HG03108 (cell line): ENCODE results near the gene PKN2.
"Not testable (repeated sequence)": the region's sequence is repeated elsewhere in the genome, so short reads cannot be mapped to it uniquely, and the experiment has no call there.

ENCODE experiments used
- ATAC-seq: cut with Tn5 transposase; IDR thresholded peaks from one replicate; pipeline ENCODE4 v1.9.1; 2021; ENCODE audit warnings: moderate library complexity; ENCODE audit not compliant: unreplicated experiment

PKN2 gene

DNA sequence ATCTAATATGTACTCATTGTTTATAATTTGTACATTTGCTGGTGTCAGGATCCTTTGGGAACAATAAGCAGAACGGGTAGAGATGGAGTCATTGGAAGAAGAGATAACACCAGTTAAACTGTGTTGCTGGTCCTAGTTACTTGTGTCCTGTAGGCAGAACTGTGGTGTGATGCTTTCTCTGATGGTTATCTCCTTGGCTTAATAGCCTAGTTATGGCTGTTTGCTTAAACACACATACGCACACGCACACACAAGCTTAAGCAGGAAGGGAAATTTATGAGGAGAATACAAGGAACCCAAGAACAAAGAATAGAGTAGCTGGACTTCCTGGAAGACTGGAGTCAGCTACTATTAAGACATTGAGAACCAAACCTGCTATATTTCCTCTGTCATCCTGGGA, 5.7 kb upstream of the PKN2 start:
- no peak for ATAC-seq

DNA sequence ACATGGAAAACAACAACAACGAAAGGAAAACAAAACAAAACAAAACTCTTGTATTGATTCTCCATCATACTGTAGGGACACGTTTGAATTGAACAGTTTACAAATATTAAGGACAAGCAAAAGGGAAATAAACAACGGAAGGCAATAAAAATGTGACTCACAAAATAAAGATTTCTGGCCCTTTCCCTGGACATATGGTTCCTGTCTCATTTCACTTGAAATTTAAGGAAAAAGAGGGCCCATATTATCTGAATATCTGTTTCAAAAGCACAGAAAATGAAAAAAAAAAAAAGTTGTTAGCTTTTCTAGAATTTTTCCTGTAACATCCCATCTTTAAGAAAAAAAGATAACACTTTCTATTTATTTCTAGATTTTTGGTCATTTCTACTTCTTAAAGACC, 3.6 kb upstream of the PKN2 start:
- ATAC-seq: no peak

DNA sequence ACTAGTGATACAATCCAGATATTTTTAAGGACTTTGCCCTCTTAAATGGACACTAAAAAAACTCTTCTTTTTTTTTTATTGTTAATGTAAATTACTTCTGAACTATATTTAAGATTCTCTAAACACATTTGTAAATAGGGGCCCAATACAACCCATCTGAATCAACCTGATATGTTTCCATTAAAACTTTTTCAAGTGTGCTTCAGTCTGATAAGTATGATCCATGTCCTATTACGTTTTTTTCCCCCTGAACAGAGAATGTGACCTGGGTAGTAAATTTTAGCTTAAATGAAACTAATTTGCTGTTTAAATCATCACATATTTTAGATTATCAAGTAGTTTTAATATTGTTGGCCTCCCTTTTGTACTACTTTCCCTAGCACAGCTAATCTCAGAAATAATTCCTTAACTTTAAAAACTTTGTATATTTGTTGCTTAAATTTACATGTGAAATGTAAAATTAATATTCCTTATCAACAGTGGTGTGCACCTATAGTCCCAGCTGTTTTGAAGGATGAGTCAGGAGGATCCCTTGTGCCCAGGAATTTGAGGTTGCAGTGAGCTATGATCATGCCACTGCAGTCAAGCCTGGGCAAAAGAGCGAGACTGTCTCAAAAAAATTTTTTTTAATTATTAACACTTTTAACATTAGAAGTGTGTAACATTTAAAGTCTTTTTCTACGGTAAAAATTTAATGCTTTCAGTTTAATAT, 3.0 kb upstream of the PKN2 start:
- no peak for ATAC-seq

DNA sequence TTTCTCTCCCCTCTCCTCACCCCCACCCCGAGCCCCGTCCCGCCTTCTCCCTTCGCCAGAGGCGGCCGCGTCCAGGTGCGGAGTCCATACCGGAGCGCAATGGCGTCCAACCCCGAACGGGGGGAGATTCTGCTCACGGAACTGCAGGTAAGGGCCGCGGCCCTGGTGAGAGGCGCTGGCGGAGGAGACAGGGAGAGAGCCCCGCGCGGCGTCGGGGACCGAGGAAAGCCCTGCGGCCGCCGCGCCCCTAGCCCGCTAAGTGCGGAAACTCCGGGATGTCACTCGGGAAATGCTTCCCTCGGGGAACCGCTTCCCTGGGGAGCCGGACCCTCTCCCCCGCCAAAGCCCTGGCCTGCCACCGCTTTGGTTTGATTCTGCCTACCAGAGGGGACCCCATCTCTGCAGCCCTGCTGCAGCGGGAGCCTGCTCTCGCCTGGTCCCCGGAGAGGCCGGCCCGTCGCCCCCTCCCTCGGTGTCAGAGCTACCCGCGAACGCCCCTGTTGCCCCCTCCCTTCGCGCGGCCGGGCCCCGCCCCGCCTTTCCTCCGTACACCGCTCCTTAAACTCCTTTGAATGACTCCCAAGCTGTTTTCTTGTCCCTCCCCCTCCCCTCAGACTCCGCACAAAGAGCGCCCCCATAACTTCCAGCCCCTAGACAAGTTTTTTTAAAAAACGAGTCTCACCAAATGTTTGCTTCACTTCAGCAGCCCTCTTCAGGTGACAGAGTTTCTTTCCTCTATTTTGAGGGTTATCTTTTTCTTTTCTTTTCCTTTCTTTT, 597 bp downstream of the PKN2 start:
- peak; percentile 29 for ATAC-seq

DNA sequence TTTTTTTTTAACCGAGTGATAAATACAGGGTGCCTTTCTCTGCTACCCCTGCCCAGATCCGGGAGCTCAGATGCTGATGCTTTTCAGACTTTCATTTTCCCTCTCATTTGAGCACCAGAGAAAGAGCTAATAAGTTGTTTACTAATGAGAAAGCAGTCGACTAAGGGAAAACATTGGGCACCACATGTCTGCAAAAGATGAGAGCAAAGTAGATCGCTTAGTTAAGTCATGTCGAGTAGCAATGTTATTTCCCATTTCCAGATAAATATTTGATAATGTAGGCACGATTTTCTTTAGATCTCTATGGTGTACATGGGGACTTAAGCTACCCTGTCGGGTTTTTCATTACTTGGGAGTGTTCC, 1.2 kb downstream of the PKN2 start:
- no peak for ATAC-seq

DNA sequence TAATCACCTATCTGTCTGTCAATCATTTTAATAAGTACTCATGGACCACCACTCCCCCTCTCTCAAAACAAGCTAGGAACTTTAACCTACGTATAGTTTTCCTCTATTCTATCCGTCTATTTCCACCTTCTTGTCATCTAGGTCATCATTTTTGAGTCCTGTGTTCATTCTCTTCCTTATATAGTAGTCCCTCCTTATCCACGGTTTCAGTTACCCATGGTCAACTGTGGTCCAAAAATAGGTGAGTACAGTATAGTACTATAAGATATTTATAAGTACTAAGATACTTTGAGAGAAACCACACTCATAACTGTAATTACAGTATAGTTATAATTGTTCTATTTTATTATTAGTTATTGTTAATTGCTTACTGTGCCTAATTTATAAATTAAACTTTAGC, 7.5 kb downstream of the PKN2 start:
- no peak for ATAC-seq

DNA sequence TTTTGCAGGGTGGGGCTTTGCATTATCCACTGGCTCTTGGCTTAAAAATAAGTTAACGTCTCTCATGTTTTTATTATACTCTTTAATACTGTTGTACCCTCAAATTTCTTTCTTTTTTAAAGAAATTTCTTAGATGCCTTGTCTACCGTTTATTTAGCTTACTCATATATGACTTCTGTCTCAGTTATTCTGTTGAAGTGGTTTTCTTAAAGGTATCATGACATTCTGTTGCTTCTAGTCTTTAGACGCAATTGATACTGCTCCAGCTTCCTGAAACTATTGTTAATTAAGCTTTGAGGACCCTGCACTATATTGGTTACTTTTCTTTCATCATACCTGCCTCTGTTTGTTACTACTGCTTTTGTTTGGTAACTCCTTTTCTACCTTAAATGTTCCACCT, 11.7 kb downstream of the PKN2 start:
- ATAC-seq: no peak

DNA sequence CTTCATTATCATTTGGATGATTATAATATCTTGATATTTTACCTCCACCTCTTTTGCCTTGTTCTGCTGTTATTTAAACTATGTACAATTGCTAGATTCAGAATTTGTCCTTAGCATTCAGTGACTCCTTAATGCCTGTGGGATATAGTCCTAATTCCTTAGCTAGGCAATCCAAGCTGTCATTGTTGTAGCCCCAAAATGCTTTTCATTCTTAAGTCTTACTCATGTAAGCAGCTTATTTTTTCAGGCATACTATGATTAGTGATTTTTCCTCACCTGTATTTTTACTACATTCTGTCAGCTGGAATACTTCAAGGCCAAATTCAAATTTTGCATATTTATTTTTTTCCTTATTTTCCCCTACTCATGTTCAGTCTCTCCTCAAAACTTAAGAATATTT, 13.4 kb downstream of the PKN2 start:
- ATAC-seq: no peak

DNA sequence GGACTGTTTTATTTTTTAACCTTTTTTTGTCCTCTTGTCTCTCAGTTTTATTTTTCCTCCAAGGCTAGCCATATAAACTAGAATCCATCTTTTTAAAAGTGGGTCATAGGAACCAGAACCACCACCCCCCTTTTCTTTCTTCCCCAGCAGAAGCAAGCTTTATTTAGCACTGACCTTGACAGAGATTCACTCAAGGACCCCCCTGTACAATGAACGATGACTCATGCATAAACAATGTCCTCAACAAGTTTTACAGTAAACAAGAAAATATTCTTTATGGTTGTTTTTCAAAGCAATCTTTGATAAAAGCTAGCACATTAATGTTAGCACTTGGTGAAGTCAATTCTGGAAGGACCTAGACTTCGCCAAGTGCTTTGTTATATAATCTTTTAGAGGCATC, 14.1 kb downstream of the PKN2 start:
- ATAC-seq: no peak

DNA sequence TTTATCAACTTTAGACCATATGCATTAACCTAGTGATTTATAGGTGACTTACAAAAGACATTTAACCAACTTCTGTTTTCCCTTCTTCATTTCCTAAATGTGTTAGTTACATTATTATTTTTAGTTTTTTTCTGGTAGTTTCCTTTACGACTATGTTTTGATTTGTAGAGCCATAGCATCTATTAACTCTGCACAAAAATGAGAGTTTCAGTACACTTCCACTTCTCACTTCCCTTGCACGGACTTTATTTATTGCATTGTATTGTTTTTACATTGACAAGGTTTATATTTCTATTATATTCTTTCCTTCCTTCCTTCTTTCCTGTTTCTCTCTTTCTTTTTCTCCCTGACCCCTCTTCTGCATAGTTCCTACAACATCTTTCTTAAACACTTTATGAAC, 14.7 kb downstream of the PKN2 start:
- no peak for ATAC-seq

DNA sequence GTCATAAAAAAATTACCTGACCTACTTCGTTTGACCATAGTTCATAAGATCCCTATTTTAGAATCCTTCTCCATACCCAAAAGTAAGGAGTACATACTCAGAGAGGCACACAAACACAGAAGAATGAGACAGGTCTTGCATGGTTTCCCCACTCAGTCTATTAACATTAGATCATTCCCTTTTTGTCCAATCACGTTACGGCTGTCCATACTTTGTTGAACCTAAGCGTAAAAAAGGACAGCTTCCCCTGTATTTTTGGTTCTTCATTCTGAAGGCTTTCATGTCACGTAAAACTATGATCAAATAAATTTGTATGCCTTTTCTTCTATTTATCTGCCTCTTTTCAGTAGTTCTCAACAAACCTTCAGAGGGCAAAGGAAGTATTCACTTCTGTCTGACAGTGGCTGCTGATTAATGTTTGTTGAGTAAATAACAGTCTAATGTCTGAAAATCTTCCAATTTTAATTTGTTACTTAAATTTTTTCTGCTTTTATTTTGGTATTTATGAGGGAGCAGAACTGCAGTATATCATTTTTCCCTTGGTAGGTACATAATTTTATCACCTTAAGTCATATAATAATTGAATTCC, 16.4 kb downstream of the PKN2 start:
- ATAC-seq: no peak

DNA sequence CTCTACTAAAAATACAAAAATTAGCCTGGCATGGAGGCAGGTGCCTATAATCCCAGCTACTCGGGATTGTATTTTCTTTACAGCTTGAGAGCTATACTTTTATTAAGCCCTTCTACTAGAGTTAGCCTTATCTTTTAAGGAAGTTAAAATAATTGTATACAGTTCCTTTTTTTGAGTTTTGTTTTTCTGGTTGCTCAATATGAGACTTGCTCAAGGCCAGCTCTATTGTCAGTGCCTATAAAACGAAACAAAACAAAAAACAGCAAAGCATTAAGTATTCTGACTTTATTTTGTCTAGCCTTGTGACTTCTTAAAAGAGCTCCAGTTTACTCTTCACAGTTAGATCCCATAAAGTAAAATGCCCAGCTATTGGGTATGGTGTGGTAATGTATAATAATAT, 17.2 kb downstream of the PKN2 start:
- ATAC-seq: peak; percentile 81

DNA sequence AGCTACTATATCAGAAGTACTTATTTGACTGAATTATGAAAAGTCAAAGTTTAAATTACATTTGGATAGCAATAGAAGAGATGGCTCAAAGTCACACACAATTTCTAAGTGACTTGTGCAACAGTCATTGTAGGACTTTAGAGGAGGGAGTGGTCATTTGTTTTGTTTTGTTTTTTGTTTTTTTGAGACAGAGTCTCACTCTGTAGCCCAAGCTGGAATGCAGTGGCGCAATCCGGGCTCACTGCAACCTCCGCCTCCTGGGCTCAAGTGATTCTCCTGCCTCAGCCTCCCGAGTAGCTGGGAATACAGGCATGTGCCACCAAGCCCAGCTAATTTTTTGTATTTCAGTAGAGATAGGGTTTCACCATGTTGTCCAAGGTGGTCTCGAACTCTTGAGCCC, 17.7 kb downstream of the PKN2 start:
- ATAC-seq: not testable (repeated sequence)

DNA sequence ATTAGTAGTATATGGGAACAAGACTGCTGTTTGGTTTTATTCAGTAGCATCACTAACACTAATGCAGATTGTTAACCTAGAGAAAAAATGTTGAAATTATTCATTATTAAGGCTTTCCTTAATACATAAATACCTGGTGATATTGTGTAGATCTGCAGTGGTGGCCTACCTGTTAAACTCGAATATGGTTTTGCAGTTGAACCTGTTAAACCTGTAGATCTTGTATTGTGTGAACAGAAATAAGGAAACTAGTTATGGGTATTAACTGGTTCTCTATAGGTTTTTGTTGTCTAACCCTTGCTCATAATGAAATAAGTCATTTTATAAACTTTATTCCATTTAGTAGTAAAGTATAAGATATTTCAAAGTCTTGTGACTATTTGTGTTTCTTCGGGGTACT, 23.9 kb downstream of the PKN2 start:
- ATAC-seq: no peak

DNA sequence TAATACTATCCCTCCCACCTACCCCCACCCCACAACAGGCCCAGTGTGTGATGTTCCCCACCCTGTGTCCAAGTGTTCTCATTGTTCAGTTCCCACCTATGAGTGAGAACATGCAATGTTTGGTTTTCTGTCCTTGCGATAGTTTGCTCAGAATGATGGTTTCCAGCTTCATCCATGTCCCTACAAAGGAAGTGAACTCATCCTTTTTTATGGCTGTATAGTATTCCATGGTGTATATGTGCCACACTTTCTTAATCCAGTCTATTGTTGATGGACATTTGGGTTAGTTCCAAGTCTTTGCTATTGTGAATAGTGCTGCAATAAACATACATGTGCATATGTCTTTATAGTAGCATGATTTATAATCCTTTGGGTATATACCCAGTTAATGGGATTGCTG, 28.8 kb downstream of the PKN2 start:
- ATAC-seq: not testable (repeated sequence)

DNA sequence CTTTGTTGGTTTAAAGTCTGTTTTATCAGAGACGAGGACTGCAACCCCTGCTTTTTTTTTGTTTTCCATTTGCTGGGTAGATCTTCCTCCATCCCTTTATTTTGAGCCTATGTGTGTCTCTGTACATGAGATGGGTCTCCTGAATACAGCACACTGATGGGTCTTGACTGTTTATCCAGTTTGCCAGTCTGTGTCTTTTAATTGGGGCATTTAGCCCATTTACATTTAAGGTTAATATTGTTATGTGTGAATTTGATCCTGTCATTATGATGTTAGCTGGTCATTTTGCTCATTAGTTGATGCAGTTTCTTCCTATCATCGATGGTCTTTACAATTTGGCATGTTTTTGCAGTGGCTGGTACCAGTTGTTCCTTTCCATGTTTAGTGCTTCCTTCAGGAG, 32.5 kb downstream of the PKN2 start:
- not testable (repeated sequence) for ATAC-seq

DNA sequence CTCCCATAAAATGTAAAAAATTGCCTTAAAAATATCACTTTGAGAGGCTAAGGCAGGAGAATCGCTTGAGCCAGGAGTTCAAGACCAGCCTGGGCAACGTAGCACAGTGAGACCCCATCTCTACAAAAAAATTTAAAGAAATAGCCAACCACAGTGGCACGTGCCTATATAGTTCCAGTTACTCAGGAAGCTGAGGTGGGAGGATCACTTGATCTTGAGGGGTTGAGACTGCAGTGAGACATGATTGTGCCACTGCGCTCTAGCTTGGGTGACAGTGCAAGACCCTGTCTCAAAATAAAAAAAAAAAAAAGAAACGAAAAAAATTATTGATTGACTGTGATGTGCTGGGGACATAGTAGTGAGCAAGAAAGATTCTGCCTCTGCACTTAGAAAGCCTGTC, 38.4 kb downstream of the PKN2 start:
- no peak for ATAC-seq

DNA sequence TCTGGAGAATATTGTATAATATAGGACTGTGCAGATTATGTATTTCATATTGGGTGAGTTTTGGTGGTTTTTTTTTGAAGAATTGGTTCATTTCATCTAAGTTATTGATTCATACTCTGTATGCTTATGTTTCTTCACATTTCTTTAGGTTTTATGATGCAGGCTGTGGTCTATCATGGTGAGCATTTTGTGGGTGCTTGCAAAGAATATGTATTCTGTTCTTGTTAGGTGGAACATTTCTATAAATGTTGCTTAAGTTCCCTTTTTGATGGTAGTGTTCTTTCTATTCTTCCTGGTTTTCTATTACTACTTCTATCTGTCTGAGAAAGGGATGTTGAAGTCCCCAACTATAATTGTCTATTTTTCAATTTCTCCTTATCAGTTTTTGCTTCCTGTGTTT, 42.6 kb downstream of the PKN2 start:
- no peak for ATAC-seq

DNA sequence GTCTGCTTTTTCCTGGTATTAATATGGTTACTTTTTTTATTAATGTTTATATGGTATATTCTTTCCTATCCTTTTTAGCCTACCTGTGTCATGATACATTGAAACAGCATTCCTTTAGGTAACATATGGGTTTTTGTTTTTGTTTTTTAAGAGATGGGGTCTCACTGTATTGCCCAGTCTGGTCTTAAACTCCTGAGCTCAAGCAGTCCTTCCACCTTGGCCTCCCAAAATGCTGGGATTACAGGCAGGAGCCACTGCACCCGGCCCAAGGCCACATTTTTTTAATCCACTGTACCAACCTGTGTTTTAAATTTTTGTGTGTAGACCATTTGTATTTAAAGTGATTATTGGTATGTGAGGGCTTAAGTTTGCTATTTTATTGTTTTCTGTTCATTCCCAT, 43.1 kb downstream of the PKN2 start:
- no peak for ATAC-seq

DNA sequence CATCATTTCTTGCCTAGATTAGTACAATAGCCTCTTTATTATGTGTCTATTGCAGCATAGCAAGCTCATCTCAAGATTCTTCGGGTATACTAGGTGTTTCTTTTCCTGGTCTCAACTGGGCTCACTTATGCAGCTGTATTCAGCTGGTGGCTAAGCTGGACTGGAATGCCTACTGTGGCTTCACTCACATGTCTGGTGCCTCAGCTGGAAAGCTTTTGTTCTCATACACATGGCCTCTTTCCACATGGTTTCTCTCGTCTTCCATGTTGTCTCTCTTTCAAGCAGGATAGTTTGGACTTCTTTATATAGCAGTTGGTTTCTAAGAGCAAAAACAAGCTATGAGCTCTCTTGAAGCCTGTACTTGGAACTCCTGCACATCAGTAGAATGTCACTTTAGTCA, 45.2 kb downstream of the PKN2 start:
- no peak for ATAC-seq

DNA sequence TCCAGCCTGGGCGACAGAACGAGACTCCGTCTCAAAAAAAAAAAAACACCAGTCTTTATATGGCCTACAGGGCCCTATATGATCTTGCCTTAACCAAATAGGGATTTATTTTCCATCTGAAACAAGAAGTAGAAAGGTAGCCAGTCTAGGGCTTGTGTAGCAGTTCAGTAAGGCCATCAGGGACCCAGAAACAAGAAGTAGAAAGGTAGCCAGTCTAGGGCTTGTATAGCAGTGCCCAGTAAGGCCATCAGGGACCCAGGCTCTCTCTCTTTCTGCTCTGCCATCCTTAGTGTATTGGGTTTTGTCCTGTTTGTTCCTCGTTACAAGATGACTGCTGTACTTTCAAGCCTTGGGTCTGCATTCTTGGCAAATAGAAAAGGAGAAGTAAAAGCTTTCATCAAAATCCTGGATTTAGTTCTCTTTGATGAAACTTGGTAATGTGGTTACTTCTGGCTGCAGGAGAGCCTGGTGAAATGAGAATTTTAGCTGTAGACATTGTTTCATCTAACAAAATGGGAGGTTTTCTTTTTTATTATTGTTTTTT, 46.1 kb downstream of the PKN2 start:
- ATAC-seq: no peak

DNA sequence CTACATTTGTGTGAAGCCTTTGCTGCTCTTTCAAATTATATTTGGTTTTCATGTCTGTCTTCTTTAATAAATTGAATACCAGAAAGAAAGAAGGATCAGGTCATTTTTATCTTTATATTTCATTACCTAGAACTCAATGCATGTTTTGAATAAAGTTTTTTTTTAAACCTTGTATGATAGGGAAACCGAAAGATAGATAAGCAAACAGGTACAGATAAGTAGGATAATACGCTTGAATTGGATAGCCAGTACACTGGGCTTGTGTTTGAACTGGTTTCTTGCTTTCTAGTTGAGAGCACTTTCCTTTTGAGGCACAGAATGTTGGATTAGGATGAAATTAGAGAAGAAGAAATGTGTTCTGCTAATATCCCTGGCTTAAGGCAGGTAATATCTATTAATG, 46.9 kb downstream of the PKN2 start:
- no peak for ATAC-seq
